Epithelial cell of esophagus (primary cell): ENCODE data around the gene SLC13A1.

Experiments used
- DNase-seq: peaks from one replicate; pipeline ENCODE4 v3.0.0; 2010; ENCODE audit warnings: low read depth
- H3K4me3 ChIP-seq: 2 replicates; pipeline ENCODE4 v1.5.1; 2011; ENCODE audit warnings: mild to moderate bottlenecking, low read length, control low read depth
- TF ChIP-seq, protein P1 (sequence below): IDR thresholded peaks from 2 replicates; pipeline ENCODE4 v1.5.1; 2011; ENCODE audit warnings: low read depth, mild to moderate bottlenecking, low read length, control low read depth, inconsistent platforms; ENCODE audit not compliant: insufficient read depth; ENCODE audit errors: missing control alignments

Gene SLC13A1

DNA sequence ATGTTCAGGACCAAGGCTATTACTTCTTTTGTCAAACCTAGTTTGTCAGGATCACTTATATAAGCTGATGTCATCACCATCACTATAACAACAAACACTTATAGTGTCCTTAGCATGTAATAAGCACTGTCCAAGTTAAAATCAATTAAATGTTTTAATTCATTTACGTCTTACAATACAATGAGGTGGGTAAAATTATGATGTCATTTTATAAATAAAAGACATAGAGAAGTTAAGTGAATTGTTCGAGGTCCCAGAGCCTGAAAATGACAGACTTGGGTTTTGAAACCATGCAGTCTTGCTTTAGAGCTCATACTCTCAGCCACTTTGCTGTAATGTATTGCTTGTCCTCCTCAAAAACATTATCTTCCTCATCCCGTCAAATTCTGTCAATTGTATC lies 48.3 kb downstream of the SLC13A1 start:
- no peak for DNase-seq
- TF ChIP-seq, protein P1, sequence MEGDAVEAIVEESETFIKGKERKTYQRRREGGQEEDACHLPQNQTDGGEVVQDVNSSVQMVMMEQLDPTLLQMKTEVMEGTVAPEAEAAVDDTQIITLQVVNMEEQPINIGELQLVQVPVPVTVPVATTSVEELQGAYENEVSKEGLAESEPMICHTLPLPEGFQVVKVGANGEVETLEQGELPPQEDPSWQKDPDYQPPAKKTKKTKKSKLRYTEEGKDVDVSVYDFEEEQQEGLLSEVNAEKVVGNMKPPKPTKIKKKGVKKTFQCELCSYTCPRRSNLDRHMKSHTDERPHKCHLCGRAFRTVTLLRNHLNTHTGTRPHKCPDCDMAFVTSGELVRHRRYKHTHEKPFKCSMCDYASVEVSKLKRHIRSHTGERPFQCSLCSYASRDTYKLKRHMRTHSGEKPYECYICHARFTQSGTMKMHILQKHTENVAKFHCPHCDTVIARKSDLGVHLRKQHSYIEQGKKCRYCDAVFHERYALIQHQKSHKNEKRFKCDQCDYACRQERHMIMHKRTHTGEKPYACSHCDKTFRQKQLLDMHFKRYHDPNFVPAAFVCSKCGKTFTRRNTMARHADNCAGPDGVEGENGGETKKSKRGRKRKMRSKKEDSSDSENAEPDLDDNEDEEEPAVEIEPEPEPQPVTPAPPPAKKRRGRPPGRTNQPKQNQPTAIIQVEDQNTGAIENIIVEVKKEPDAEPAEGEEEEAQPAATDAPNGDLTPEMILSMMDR: no peak
- no peak overlapping the region for H3K4me3 ChIP-seq

DNA sequence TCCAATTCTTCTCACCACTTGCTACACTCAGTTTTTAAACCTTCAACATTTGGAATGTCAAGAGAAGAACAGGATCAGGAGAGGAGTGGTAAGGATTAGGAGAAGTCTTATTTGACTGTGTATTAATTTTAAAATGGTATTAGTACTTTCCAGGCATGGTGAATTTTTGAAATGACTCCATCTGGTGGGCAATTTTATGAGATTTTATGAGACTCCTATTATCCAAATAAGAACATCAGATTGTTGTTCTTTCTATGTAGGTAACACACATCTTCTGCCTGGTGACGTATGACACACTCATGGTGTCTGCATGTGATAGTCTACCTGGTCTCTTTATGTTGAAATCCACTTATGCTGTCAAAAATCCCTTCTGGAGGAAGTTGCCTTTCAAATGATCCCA lies 51.0 kb downstream of the SLC13A1 start:
- peak; percentile 2 for DNase-seq
- TF ChIP-seq, protein P1: no peak
- no peak overlapping the region for H3K4me3 ChIP-seq

DNA sequence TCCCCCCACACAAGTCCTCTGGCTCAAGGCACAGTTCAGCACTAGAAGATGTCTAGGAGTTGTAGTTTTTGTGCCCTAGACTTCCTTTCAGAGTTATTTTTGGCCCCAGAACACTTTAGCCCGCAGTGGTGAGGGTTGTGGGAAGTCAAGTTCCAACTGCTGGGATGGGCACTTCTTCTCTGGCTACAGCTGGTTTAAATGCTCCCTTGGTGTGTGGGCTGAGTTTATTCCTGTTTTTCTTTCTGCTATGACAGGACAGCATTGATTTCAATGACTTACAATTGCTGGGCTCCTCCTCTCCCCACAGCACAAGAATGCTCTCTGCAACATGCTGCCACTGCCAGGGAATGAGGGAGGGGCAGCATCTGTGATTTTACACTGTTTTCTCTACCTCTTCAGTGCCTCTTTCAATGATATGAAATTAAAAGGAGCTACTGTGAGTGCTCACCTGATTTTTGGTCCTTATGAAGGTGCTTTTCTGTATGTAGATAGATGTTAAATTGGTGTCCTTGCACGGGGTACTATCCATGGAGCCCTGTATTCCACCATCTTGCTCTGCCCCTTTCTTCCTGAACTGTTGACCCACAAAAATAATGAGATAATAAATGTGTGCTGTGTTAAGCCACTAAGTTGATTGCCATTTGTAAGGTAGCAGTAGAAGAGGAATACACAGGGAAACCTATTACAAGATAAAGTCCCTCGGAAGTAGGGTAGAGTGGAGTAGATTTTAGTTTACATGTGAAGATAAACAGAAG lies 56.3 kb downstream of the SLC13A1 start:
- H3K4me3 ChIP-seq: no peak overlapping the region
- no peak for DNase-seq
- TF ChIP-seq, protein P1: no peak

DNA sequence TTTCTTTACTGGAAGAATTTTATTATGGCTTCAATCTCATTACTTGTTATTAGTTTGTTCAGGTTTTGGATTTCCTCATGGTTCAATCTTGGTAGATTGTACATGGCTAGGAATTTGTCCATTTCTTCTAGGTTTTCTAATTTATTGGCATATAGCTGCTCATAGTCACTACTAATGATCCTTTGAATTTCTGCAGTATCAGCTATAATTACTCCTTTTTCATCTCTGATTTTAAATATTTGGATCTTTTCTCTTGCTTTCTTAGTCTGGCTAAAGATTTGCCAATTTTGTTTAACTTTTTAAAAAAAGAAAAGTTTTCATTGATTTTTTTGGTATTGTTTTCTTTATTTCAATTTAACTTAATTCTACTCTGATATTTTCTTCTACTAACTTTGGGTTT lies 59.2 kb downstream of the SLC13A1 start:
- DNase-seq: no peak
- TF ChIP-seq, protein P1: no peak
- no peak overlapping the region for H3K4me3 ChIP-seq

DNA sequence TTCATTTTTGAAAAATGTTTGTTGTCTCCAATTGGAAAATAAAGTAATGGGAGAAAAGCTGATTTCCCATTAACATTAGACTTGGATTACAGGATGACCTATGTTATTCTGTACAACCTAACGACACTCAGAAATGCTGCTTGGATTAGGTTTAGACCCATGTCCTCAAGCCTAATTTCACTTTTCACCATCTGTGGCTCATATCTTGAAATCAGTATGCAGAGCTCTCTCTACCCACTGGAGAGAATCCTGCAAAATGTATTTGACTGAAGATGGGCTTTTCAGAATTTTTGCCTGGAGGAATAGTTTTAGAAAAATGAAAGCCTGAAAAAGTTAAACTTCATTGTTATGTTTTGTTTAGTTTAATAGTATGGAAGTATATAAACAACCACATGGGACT lies 63.8 kb downstream of the SLC13A1 start:
- TF ChIP-seq, protein P1: no peak
- no peak for DNase-seq
- H3K4me3 ChIP-seq: no peak overlapping the region

DNA sequence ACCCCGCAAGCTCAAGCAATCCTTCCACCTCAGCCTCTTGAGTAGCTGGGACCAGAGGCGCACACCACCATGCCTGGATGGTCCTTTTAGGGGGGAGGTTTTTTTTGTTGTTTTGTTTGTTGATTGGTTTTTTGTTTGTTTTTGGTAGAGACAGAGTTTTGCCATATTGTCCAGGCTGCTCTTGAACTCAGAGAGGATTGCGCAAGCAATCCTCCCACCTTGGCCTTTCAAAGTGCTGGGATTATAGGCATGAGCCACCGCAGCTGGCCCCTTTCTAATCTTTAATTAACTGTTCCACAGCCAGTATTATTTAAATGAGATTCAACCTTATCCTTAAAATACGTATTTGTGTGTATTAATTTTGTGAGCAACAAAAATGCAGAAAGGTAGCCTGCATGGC lies 65.8 kb downstream of the SLC13A1 start:
- DNase-seq: no peak
- no peak overlapping the region for H3K4me3 ChIP-seq
- TF ChIP-seq, protein P1: no peak

DNA sequence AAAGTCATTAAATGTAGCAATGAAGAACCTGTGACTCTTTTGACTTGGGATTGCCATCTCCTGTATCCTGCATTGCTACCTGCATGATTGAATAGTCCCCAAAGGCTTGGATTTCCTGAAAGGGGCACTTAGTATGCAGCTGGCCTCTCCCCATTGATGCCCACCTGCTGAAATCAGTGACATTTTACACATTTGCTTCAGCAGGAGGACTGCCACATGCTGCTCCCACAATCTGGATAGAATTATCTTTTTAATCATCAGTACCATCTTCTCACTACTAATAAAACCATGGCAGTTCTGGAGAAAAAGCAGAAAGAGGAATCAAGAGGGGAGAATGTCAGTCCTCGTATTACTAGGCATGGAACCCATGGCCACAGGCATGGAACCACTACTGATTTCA lies 67.8 kb downstream of the SLC13A1 start:
- TF ChIP-seq, protein P1: no peak
- no peak overlapping the region for H3K4me3 ChIP-seq

More for the DNA sequence above, 67.8 kb downstream of the SLC13A1 start:
- no peak for DNase-seq
